GM18907 (cell line): ENCODE measurements around the gene CCDC158.
"Not testable (repeated sequence)": the region's sequence is repeated elsewhere in the genome, so short reads cannot be mapped to it uniquely, and the experiment has no call there.

ENCODE experiments used
- ATAC-seq: cut with Tn5 transposase; IDR thresholded peaks from one replicate; pipeline ENCODE4 v1.9.1; 2021; ENCODE audit warnings: mild to moderate bottlenecking, moderate library complexity; ENCODE audit not compliant: unreplicated experiment

Gene CCDC158

GRCh38 chr4:76420762-76421581 is at the start of gene CCDC158:
CCDC158 (minus strand) TSS chr4:76421141; CDS start chr4:76403207, 17,934 bp downstream.
- ATAC-seq: no peak

GRCh38 chr4:76470532-76470931 is 49.6 kb upstream of the CCDC158 start:
- no peak for ATAC-seq

GRCh38 chr4:76470064-76470463 is 49.1 kb upstream of the CCDC158 start:
- no peak for ATAC-seq

- ATAC-seq: no peak
Measured at GRCh38 chr4:76463568-76463967, 42.6 kb upstream of the CCDC158 start.

GRCh38 chr4:76459291-76459723 is 38.4 kb upstream of the CCDC158 start:
- no peak for ATAC-seq

GRCh38 chr4:76458825-76459224 is 37.9 kb upstream of the CCDC158 start:
- ATAC-seq: no peak

GRCh38 chr4:76458297-76458696 is 37.4 kb upstream of the CCDC158 start:
- ATAC-seq: no peak

- no peak for ATAC-seq
Measured at GRCh38 chr4:76457885-76458284, 36.9 kb upstream of the CCDC158 start.

- ATAC-seq: not testable (repeated sequence)
Measured at GRCh38 chr4:76454073-76454472, 33.1 kb upstream of the CCDC158 start.

GRCh38 chr4:76453232-76453631 is 32.3 kb upstream of the CCDC158 start:
- no peak for ATAC-seq

GRCh38 chr4:76449833-76450232 is 28.9 kb upstream of the CCDC158 start:
- ATAC-seq: no peak

GRCh38 chr4:76449362-76449767 is 28.4 kb upstream of the CCDC158 start:
- ATAC-seq: no peak

- ATAC-seq: no peak
Measured at GRCh38 chr4:76448211-76448610, 27.3 kb upstream of the CCDC158 start.

- no peak for ATAC-seq
Measured at GRCh38 chr4:76447393-76447851, 26.5 kb upstream of the CCDC158 start.

- no peak for ATAC-seq
Measured at GRCh38 chr4:76445911-76446310, 25.0 kb upstream of the CCDC158 start.

GRCh38 chr4:76443376-76443775 is 22.4 kb upstream of the CCDC158 start:
- ATAC-seq: no peak

- no peak for ATAC-seq
Measured at GRCh38 chr4:76442807-76443206, 21.9 kb upstream of the CCDC158 start.

GRCh38 chr4:76441881-76442280 is 20.9 kb upstream of the CCDC158 start:
- ATAC-seq: no peak

- no peak for ATAC-seq
Measured at GRCh38 chr4:76439491-76439890, 18.6 kb upstream of the CCDC158 start.

GRCh38 chr4:76435528-76436319 is 14.8 kb upstream of the CCDC158 start:
- ATAC-seq: no peak

- ATAC-seq: no peak
Measured at GRCh38 chr4:76434901-76435527, 14.1 kb upstream of the CCDC158 start, which contains the start of gene SHROOM3. SHROOM3 (plus strand) TSS chr4:76435229; CDS start chr4:76436053, 824 bp downstream.
